SU-DHL-6 (cell line): ENCODE data around the gene IRAK4.

ENCODE experiments used
- H2AFZ ChIP-seq: fragments of 200-600 bp; sonication (generic); 2 replicates; pipeline ENCODE4 v1.6.1; 2014; ENCODE audit warnings: low read depth, mild to moderate bottlenecking, moderate library complexity, mixed read lengths, antibody characterized with exemption, low read length; ENCODE audit not compliant: severe bottlenecking
- H3F3A ChIP-seq: fragments of 200-600 bp; shearing (Covaris generic); 2 replicates; pipeline ENCODE4 v1.6.0; 2016; ENCODE audit warnings: antibody characterized with exemption, mild to moderate bottlenecking; ENCODE audit not compliant: insufficient read depth
- H3K27ac ChIP-seq: fragments of 200-600 bp; sonication (generic); 2 replicates; pipeline ENCODE4 v1.5.1; 2016; ENCODE audit warnings: low read depth, mild to moderate bottlenecking, low read length, moderate library complexity, mixed read lengths
- H3K27me3 ChIP-seq: fragments of 200-600 bp; sonication (generic), shearing (Covaris generic); 2 replicates; pipeline ENCODE4 v1.6.0; 2014; ENCODE audit warnings: mild to moderate bottlenecking, low read length
- H3K36me3 ChIP-seq: fragments of 200-600 bp; sonication (generic); 2 replicates; pipeline ENCODE4 v1.6.1; 2014; ENCODE audit warnings: mild to moderate bottlenecking, low read length, mixed read lengths
- H3K4me2 ChIP-seq: fragments of 300-600, 200-600 bp; shearing (Covaris generic), sonication (generic); 2 replicates; pipeline ENCODE4 v1.6.0; 2014; ENCODE audit warnings: low read length, low read depth, mild to moderate bottlenecking; ENCODE audit not compliant: poor library complexity, severe bottlenecking
- H3K4me3 ChIP-seq: fragments of 200-600 bp; sonication (generic); 2 replicates; pipeline ENCODE4 v1.5.1; 2014; ENCODE audit warnings: antibody characterized with exemption, low read length, mild to moderate bottlenecking, mixed read lengths; ENCODE audit not compliant: insufficient read depth, poor library complexity, severe bottlenecking
- H3K79me2 ChIP-seq: fragments of 200-600 bp; sonication (generic); 2 replicates; pipeline ENCODE4 v1.6.1; 2014; ENCODE audit warnings: mild to moderate bottlenecking, low read length, moderate library complexity; ENCODE audit not compliant: insufficient read depth
- H3K9ac ChIP-seq: fragments of 200-600 bp; sonication (generic); 2 replicates; pipeline ENCODE4 v1.7.0; 2014; ENCODE audit warnings: mild to moderate bottlenecking, low read length
- H3K9me2 ChIP-seq: fragments of 200-600 bp; sonication (generic); replicated peaks from 2 replicates; pipeline ENCODE4 v1.6.1; 2014; ENCODE audit warnings: low read length; ENCODE audit not compliant: insufficient read depth
- H3K9me3 ChIP-seq: fragments of 200-600 bp; sonication (generic); 2 replicates; pipeline ENCODE4 v1.6.1; 2014; ENCODE audit warnings: low read length, mixed read lengths; ENCODE audit not compliant: insufficient read depth
- H4K20me1 ChIP-seq: fragments of 200-600 bp; sonication (generic); 2 replicates; pipeline ENCODE4 v1.6.1; 2014; ENCODE audit warnings: low read depth, mild to moderate bottlenecking, antibody characterized with exemption, low read length, moderate library complexity, mixed read lengths
- CTCF ChIP-seq: fragments of 200-600 bp; sonication (generic); IDR thresholded peaks from one replicate; pipeline ENCODE4 v1.5.1; 2017; ENCODE audit warnings: antibody characterized with exemption, mild to moderate bottlenecking, low read length, moderate library complexity; ENCODE audit not compliant: insufficient read depth, poor library complexity, severe bottlenecking
- EZH2phosphoT487 ChIP-seq: fragments of 200-600 bp; sonication (generic), shearing (Covaris generic); conservative IDR thresholded peaks from 2 replicates; pipeline ENCODE4 v1.6.1; 2018; ENCODE audit warnings: mild to moderate bottlenecking, antibody characterized with exemption, low read length, moderate library complexity, mixed read lengths

The IRAK4 gene

DNA sequence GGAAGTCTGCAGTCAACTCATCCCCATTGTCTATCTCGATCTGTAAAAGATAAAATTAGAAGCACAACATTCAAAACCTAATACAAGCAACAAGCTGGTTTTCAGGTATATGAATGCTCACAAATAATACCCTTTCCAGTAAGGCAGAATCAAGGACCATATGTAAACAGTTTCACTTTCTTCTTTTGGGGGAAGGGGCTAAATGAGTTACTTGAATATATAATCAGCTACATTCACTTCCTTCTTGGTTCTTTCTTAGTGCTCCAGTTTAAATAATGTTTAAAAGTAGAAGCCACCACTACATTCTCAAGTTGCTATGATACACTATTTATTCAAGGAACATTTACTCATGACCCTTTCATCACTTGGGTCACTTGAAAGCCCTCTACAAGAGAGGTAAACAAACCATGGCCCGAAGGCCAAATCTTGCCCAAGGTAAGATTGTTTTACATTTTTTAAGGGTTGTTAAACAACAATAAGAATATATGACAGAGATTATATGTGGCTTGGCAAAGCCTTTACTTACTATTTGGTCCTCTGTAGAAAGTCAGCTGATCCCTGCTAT lies 37.0 kb downstream of the IRAK4 start:
- Histone ChIP-seq H3K4me2 (no peak overlapping the region), H3K36me3 (peaks cover 55% of the 10 kb centered on the region), H4K20me1 (peaks cover 12% of the 10 kb centered on the region; the same call in 1 of the 2 replicates), H3K27ac (no peak overlapping the region), H3K9me2 (no peaks in the 10 kb centered on the region), H3K4me3 (no peak overlapping the region), H3F3A (peaks cover 37% of the 10 kb centered on the region), H3K79me2 (no peaks in the 10 kb centered on the region; the same call in 1 of the 2 replicates), H3K9me3 (no peaks in the 10 kb centered on the region), H3K27me3 (no peaks in the 10 kb centered on the region), H3K9ac (no peak overlapping the region), H2AFZ (no peak overlapping the region)
- no peak for TF ChIP-seq EZH2phosphoT487
- no peak for TF ChIP-seq CTCF

DNA sequence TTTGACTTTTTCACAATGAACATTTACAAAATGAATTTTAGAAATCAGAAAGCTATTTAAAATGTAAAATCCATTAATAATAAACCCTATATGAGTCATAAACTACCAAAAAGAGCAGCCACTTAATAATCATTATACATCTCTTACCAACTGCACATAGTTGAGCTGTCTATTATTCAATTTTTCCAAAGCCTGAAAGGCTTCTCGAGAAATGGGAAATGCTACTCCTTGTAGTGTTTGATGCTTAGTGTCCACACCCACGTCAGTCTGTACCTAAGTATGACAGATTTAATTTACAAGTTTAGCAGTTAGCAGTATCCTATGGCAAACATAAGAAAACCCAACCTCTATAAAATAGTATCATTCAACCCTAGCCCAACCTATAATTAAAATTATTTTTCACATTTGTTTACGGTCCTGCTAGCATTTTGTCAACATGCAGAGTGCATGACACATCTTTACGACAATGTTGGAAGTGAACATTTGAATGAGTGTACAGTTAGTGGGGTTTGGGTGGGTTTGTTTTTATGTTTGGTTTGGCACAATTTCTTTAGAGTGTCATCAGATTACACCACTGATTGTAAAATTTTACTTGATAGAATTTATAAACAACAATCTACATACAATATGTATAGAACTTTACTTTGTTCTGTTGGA lies 38.9 kb downstream of the IRAK4 start:
- Histone ChIP-seq H3K4me2 (no peak overlapping the region), H4K20me1 (peaks cover 12% of the 10 kb centered on the region; the same call in 1 of the 2 replicates), H3K9ac (no peak overlapping the region), H3K27ac (no peak overlapping the region), H3K9me2 (no peaks in the 10 kb centered on the region), H3K36me3 (peaks cover 68% of the 10 kb centered on the region), H2AFZ (no peak overlapping the region), H3K79me2 (peaks cover 7% of the 10 kb centered on the region; the same call in 1 of the 2 replicates), H3K4me3 (no peak overlapping the region), H3K27me3 (no peaks in the 10 kb centered on the region), H3K9me3 (no peaks in the 10 kb centered on the region), H3F3A (peaks cover 32% of the 10 kb centered on the region)
- TF ChIP-seq EZH2phosphoT487: no peak
- TF ChIP-seq CTCF: no peak

- H3K79me2 ChIP-seq: peaks cover 41% of the 10 kb centered on the region
- H3K9me3 ChIP-seq: no peaks in the 10 kb centered on the region
- H3K4me2 ChIP-seq: peak overlapping the region; percentile 92
- peaks cover 9% of the 10 kb centered on the region for H4K20me1 ChIP-seq
- H3K27me3 ChIP-seq: no peaks in the 10 kb centered on the region
- no peaks in the 10 kb centered on the region for H3K9me2 ChIP-seq
- H2AFZ ChIP-seq: peak overlapping the region; percentile 78
- H3F3A ChIP-seq: no peaks in the 10 kb centered on the region
- TF ChIP-seq CTCF (no peak), EZH2phosphoT487 (no peak)
- peak overlapping the region; percentile 89 for H3K9ac ChIP-seq
- peaks cover 34% of the 10 kb centered on the region for H3K36me3 ChIP-seq
- H3K4me3 ChIP-seq: peak overlapping the region; percentile 97
- peak overlapping the region; percentile 86; the same call in 1 of the 2 replicates for H3K27ac ChIP-seq
Observed at GRCh38 chr12:43805149-43805859, 46.6 kb downstream of the IRAK4 start.
